ENCODE results near the gene SMARCB1.

The SMARCB1 gene

GRCh38 chr22:23820748-23821211 lies 34.0 kb downstream of the SMARCB1 start:
- no peaks in the 10 kb centered on the region for H3K9me3 ChIP-seq (ENCODE audit: control insufficient read depth in 1 of 2, low read length in 2 of 2)
- peaks cover 39 to 87% of the 10 kb centered on the region in 2 donors for H3K36me3 ChIP-seq (ENCODE audit: control insufficient read depth in 1 of 2, insufficient read depth in 2 of 2, low read length in 2 of 2)
- no peaks in the 10 kb centered on the region for H3K27me3 ChIP-seq (ENCODE audit: control insufficient read depth in 1 of 2, insufficient read depth in 2 of 2, low read length in 2 of 2)
- H3K27ac ChIP-seq (ENCODE audit: low read depth, low read length): no peak overlapping the region
- no peaks in the 10 kb centered on the region for H3K4me1 ChIP-seq (ENCODE audit: control insufficient read depth in 1 of 2, insufficient read depth in 2 of 2, low read length in 2 of 2)
- H3K4me3 ChIP-seq (ENCODE audit: low read depth in 1 of 2, low read length in 2 of 2): no peak overlapping the region
- no peak overlapping the region for H3K9ac ChIP-seq (ENCODE audit: low read depth in 1 of 2, low read length in 2 of 2)

GRCh38 chr22:23822101-23822671 lies 35.4 kb downstream of the SMARCB1 start:
- H3K4me3 ChIP-seq (ENCODE audit: low read depth in 1 of 2, low read length in 2 of 2): no peak overlapping the region
- no peaks in the 10 kb centered on the region for H3K27me3 ChIP-seq (ENCODE audit: control insufficient read depth in 1 of 2, insufficient read depth in 2 of 2, low read length in 2 of 2)
- H3K4me1 ChIP-seq (ENCODE audit: control insufficient read depth in 1 of 2, insufficient read depth in 2 of 2, low read length in 2 of 2): no peaks in the 10 kb centered on the region
- H3K9me3 ChIP-seq (ENCODE audit: control insufficient read depth in 1 of 2, low read length in 2 of 2): no peaks in the 10 kb centered on the region
- H3K9ac ChIP-seq (ENCODE audit: low read depth in 1 of 2, low read length in 2 of 2): no peak overlapping the region
- H3K36me3 ChIP-seq (ENCODE audit: control insufficient read depth in 1 of 2, insufficient read depth in 2 of 2, low read length in 2 of 2): peaks cover 36 to 86% of the 10 kb centered on the region in 2 donors
- H3K27ac ChIP-seq (ENCODE audit: low read depth, low read length): no peak overlapping the region

DNA sequence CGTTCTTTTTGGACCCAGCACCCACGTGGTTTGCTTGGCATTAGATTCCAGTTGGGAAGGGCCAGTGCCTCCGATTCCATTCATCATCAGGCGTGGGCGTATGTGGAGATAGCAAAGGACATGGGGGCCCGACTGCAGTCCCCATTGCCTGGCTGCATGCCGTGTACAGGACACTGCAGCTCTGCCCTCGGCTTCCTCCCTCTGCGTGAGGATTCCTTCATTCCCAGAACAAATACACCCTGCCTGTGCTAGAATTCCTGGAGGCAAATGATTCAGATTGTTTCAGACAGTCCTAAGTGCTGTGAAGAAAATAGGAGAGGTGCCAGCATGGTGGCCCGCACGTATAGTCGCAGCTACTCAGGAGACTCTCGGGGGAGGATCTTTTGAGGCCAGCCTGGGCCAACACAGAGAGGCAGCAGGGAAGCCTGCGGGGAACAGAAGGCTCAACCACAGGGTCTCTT lies 36.6 kb downstream of the SMARCB1 start:
- Histone ChIP-seq H3K27me3 (ENCODE audit: control insufficient read depth in 1 of 2, insufficient read depth in 2 of 2, low read length in 2 of 2) (no peaks in the 10 kb centered on the region), H3K36me3 (ENCODE audit: control insufficient read depth in 1 of 2, insufficient read depth in 2 of 2, low read length in 2 of 2) (peaks cover 39 to 82% of the 10 kb centered on the region in 2 donors), H3K9ac (ENCODE audit: low read depth in 1 of 2, low read length in 2 of 2) (no peak overlapping the region), H3K27ac (ENCODE audit: low read depth, low read length) (no peak overlapping the region), H3K4me1 (ENCODE audit: control insufficient read depth in 1 of 2, insufficient read depth in 2 of 2, low read length in 2 of 2) (no peaks in the 10 kb centered on the region), H3K9me3 (ENCODE audit: control insufficient read depth in 1 of 2, low read length in 2 of 2) (no peaks in the 10 kb centered on the region), H3K4me3 (ENCODE audit: low read depth in 1 of 2, low read length in 2 of 2) (no peak overlapping the region)

- Histone ChIP-seq H3K4me1 (ENCODE audit: control insufficient read depth in 1 of 2, insufficient read depth in 2 of 2, low read length in 2 of 2) (no peaks in the 10 kb centered on the region), H3K27me3 (ENCODE audit: control insufficient read depth in 1 of 2, insufficient read depth in 2 of 2, low read length in 2 of 2) (no peaks in the 10 kb centered on the region), H3K4me3 (ENCODE audit: low read depth in 1 of 2, low read length in 2 of 2) (no peak overlapping the region), H3K9me3 (ENCODE audit: control insufficient read depth in 1 of 2, low read length in 2 of 2) (no peaks in the 10 kb centered on the region), H3K27ac (ENCODE audit: low read depth, low read length) (no peak overlapping the region), H3K36me3 (ENCODE audit: control insufficient read depth in 1 of 2, insufficient read depth in 2 of 2, low read length in 2 of 2) (peaks cover 39 to 84% of the 10 kb centered on the region in 2 donors), H3K9ac (ENCODE audit: low read depth in 1 of 2, low read length in 2 of 2) (no peak overlapping the region)
These were observed 37.9 kb downstream of the SMARCB1 start for GRCh38 chr22:23824476-23825245.

DNA sequence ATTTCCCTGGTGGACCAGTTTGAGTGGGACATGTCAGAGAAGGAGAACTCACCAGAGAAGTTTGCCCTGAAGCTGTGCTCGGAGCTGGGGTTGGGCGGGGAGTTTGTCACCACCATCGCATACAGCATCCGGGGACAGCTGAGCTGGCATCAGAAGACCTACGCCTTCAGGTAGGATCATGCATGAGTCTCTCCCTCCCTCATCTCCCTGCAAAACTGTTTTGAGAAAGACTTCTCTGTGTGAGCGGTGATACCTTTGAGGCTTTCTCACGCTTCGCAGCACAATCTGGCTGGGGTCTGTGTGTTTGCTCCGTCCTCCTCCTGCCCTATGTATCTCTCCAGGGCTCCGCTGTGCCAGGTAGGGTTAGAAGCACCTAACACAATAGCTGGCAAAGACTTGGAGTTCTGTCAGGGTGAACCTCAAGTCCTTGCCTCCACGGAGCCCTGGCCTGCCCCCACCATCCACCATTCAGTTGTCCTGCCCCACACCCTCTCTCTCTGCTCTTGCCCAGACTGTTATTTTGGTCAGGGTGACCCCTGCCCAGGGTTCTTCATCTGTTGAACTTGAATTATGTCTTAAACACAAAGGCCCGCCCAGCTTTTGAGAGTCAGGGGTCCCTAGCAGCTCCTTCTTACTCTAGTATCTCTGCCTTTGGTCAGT lies 38.6 kb downstream of the SMARCB1 start:
- H3K9me3 ChIP-seq (ENCODE audit: control insufficient read depth in 1 of 2, low read length in 2 of 2): no peaks in the 10 kb centered on the region
- peaks cover 44 to 84% of the 10 kb centered on the region in 2 donors for H3K36me3 ChIP-seq (ENCODE audit: control insufficient read depth in 1 of 2, insufficient read depth in 2 of 2, low read length in 2 of 2)
- no peaks in the 10 kb centered on the region for H3K4me1 ChIP-seq (ENCODE audit: control insufficient read depth in 1 of 2, insufficient read depth in 2 of 2, low read length in 2 of 2)
- no peak overlapping the region for H3K9ac ChIP-seq (ENCODE audit: low read depth in 1 of 2, low read length in 2 of 2)
- no peaks in the 10 kb centered on the region for H3K27me3 ChIP-seq (ENCODE audit: control insufficient read depth in 1 of 2, insufficient read depth in 2 of 2, low read length in 2 of 2)
- H3K4me3 ChIP-seq (ENCODE audit: low read depth in 1 of 2, low read length in 2 of 2): no peak overlapping the region
- no peak overlapping the region for H3K27ac ChIP-seq (ENCODE audit: low read depth, low read length)

GRCh38 chr22:23826510-23827350 lies 40.0 kb downstream of the SMARCB1 start:
- Histone ChIP-seq H3K9ac (ENCODE audit: low read depth in 1 of 2, low read length in 2 of 2) (no peak overlapping the region), H3K36me3 (ENCODE audit: control insufficient read depth in 1 of 2, insufficient read depth in 2 of 2, low read length in 2 of 2) (peaks cover 53 to 84% of the 10 kb centered on the region in 2 donors), H3K27ac (ENCODE audit: low read depth, low read length) (no peak overlapping the region), H3K4me3 (ENCODE audit: low read depth in 1 of 2, low read length in 2 of 2) (no peak overlapping the region), H3K4me1 (ENCODE audit: control insufficient read depth in 1 of 2, insufficient read depth in 2 of 2, low read length in 2 of 2) (no peaks in the 10 kb centered on the region), H3K27me3 (ENCODE audit: control insufficient read depth in 1 of 2, insufficient read depth in 2 of 2, low read length in 2 of 2) (no peaks in the 10 kb centered on the region), H3K9me3 (ENCODE audit: control insufficient read depth in 1 of 2, low read length in 2 of 2) (no peaks in the 10 kb centered on the region)

DNA sequence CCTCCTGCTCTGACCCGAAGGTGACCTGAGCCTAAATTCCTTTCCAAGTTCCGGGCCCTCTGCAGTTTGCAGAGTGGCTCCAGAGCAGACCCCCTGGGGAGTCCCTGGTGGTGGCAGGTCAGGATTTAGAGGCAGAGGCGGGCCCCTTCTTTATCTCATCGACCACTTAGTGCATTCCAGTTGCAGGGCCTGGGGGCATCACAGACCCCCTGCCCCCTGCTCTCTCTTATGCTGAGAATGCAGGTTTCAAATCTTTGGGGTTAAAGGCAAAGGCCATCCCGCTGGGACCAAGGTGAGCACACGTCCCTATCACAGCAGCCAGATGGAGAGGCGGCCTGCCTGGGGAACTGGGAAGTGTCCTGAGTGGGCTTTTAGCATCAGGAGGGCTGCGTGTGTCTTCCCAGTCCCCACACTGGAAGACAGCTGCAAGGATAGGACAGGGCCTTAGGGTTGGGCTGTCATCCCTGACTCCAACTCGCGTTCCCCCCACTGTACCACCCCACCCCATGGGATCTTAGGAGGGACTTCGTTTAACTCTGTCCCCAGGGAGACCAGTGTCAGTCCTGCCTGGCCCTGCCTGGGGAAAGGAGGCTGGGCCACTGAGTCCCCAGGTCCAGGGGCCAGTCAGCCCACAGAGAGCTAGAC lies 40.7 kb downstream of the SMARCB1 start:
- H3K4me3 ChIP-seq (ENCODE audit: low read depth in 1 of 2, low read length in 2 of 2): no peak overlapping the region
- H3K9me3 ChIP-seq (ENCODE audit: control insufficient read depth in 1 of 2, low read length in 2 of 2): no peaks in the 10 kb centered on the region
- no peak overlapping the region for H3K27ac ChIP-seq (ENCODE audit: low read depth, low read length)
- no peak overlapping the region for H3K9ac ChIP-seq (ENCODE audit: low read depth in 1 of 2, low read length in 2 of 2)
- no peaks in the 10 kb centered on the region for H3K4me1 ChIP-seq (ENCODE audit: control insufficient read depth in 1 of 2, insufficient read depth in 2 of 2, low read length in 2 of 2)
- H3K36me3 ChIP-seq (ENCODE audit: control insufficient read depth in 1 of 2, insufficient read depth in 2 of 2, low read length in 2 of 2): peaks cover 50 to 82% of the 10 kb centered on the region in 2 donors
- H3K27me3 ChIP-seq (ENCODE audit: control insufficient read depth in 1 of 2, insufficient read depth in 2 of 2, low read length in 2 of 2): no peaks in the 10 kb centered on the region

GRCh38 chr22:23828800-23829680 lies 42.3 kb downstream of the SMARCB1 start:
- Histone ChIP-seq H3K27ac (ENCODE audit: low read depth, low read length) (no peak overlapping the region), H3K27me3 (ENCODE audit: control insufficient read depth in 1 of 2, insufficient read depth in 2 of 2, low read length in 2 of 2) (no peaks in the 10 kb centered on the region), H3K4me3 (ENCODE audit: low read depth in 1 of 2, low read length in 2 of 2) (no peak overlapping the region), H3K9me3 (ENCODE audit: control insufficient read depth in 1 of 2, low read length in 2 of 2) (no peaks in the 10 kb centered on the region), H3K4me1 (ENCODE audit: control insufficient read depth in 1 of 2, insufficient read depth in 2 of 2, low read length in 2 of 2) (no peaks in the 10 kb centered on the region), H3K9ac (ENCODE audit: low read depth in 1 of 2, low read length in 2 of 2) (no peak overlapping the region), H3K36me3 (ENCODE audit: control insufficient read depth in 1 of 2, insufficient read depth in 2 of 2, low read length in 2 of 2) (peaks cover 52 to 82% of the 10 kb centered on the region in 2 donors)
